Ovary (tissue), 9 donors: ENCODE measurements around the gene RSRC1. TPM values are rescaled to one million over a fixed set of nuclear protein-coding genes. Genes with fewer than 3 reads are reported as not detected.

Source experiments
- DNase-seq, 5 donors: peaks; one replicate each; pipeline ENCODE4 v3.0.0-alpha.2; 2019 to 2020
- H3K27ac ChIP-seq, 2 donors: fragments of 200-600 bp; one replicate each; pipeline versions ENCODE4 v1.5.1 to v1.8.0; 2019 to 2022
- H3K27me3 ChIP-seq: fragments of 200-600 bp; one replicate; pipeline ENCODE4 v1.8.0; 2022
- H3K36me3 ChIP-seq: fragments of 200-600 bp; sonication (generic); one replicate; pipeline ENCODE4 v1.5.1; 2019
- H3K4me1 ChIP-seq: one replicate; pipeline ENCODE4 v1.8.1; 2013; ENCODE audit warnings: mild to moderate bottlenecking, moderate library complexity; ENCODE audit not compliant: insufficient read depth
- H3K4me3 ChIP-seq: fragments of 200-600 bp; sonication (generic); one replicate; pipeline ENCODE4 v1.5.1; 2017
- H3K9me3 ChIP-seq, 2 donors: fragments of 200-600 bp in 1 of 2; sonication (generic) in 1 of 2; one replicate each; pipeline versions ENCODE4 v1.5.1 to v1.8.1; 2013 to 2019; ENCODE audit warnings: mild to moderate bottlenecking in 1 of 2, moderate library complexity in 1 of 2
- CTCF ChIP-seq, 3 donors: fragments of 450-650 bp in 2 of 3; fragments of 200-600 bp in 1 of 3; IDR thresholded peaks; one replicate each; pipeline versions ENCODE4 v1.5.1 to v1.8.0; 2016 to 2022; ENCODE audit warnings: antibody characterized with exemption in 3 of 3, mild to moderate bottlenecking in 1 of 3
- EP300 ChIP-seq: sonication (generic); formaldehyde crosslinking; IDR thresholded peaks from one replicate; pipeline ENCODE4 v1.6.1; 2017; ENCODE audit warnings: antibody characterized with exemption
- POLR2A ChIP-seq: fragments of 450-650 bp; IDR thresholded peaks from one replicate; pipeline ENCODE4 v1.6.1; 2017; ENCODE audit warnings: antibody characterized with exemption, mild to moderate bottlenecking, moderate library complexity
- WGBS, 3 donors: extraction: QIAGEN DNeasy Blood & Tissue Kit in 1 of 3; methylation state at CpG; one replicate each; pipeline versions ENCODE4 v1.1.5 to v1.1.7; 2013 to 2017; 5-methylcytosine and 5-hydroxymethylcytosine counted together
- intact Hi-C, 4 donors: fragments of 100-400 bp; cut with DNase I; formaldehyde crosslinking; loops; one replicate each; pipeline versions ENCODE4 v1.11.0 to v1.15.1; 2022 to 2023
- polyA plus RNA-seq, 2 donors: library from polyadenylated mRNA; stranded (reverse); fragments of 200-250 nt in 1 of 2; fragments of 350-450 nt in 1 of 2; fragmentation: Illumina TruSeq in 1 of 2; extraction: RNeasy Lipid Tissue Mini Kit (QIAGEN cat#74804) in 1 of 2; gene quantifications; one replicate each; pipeline ENCODE4 v1.2.3, GENCODE V29; 2013 to 2014
- total RNA-seq, 7 donors: library from RNA; depleted of rRNA in 2 of 7; stranded (reverse); fragments of >200 nt in 2 of 7; fragmentation: NEBNext Ultra II Directional in 3 of 7; extraction: Animal tissue kit (Norgen Biotek cat#: 25700) in 3 of 7; gene quantifications; one replicate each; pipeline versions ENCODE4 v1.1.0 to v1.2.4, GENCODE V29; 2016 to 2023
- donor health status: DM: no; HTN: no; CAD: no; lungs with moderate emphysema.
- donor health status: DM: no; HTN: no; CAD: no.
- donor health status: Bipolar disorder and iron deficiency.
- donor health status: DM: yes; HTN: yes; CAD: no.
- donor health status: DM: no; HTN: no; CAD: no.
- donor health status: DM: yes; HTN: yes; CAD: no.

Gene RSRC1
- total and polyA plus RNA-seq, 9 donors, result 13.4 to 45.1 (median 31.8) TPM

GRCh38 chr3:158354713-158355112, 244.8 kb downstream of the RSRC1 start:
- intact Hi-C loops, result no loop called here
- Histone ChIP-seq H3K4me3 (no peak overlapping the region), H3K36me3 (no peaks in the 10 kb centered on the region), H3K9me3 (no peaks in the 10 kb centered on the region), H3K4me1 (no peaks in the 10 kb centered on the region), H3K27ac (no peak overlapping the region), H3K27me3 (no peaks in the 10 kb centered on the region)
- 96 to 98% (median 97%) methylated on average over 2 of the region's 2 CpGs for WGBS, 3 donors
- no peak for TF ChIP-seq EP300
- no peak for TF ChIP-seq CTCF (IDR thresholded peaks at IDR 0.05)
- TF ChIP-seq POLR2A, result no peak
- no peak for DNase-seq

GRCh38 chr3:158355623-158356588, 246.0 kb downstream of the RSRC1 start:
- intact Hi-C loops, result no loop called here
- Histone ChIP-seq H3K36me3 (no peaks in the 10 kb centered on the region), H3K27ac (no peak overlapping the region), H3K4me3 (no peak overlapping the region), H3K9me3 (no peaks in the 10 kb centered on the region), H3K27me3 (no peaks in the 10 kb centered on the region), H3K4me1 (no peaks in the 10 kb centered on the region)
- no peak for DNase-seq
- WGBS, 3 donors, result 95% methylated on average over 4 of the region's 4 CpGs
- no peak for TF ChIP-seq EP300

- no peak overlapping the region for H3K27ac ChIP-seq
- H3K27me3 ChIP-seq, result no peaks in the 10 kb centered on the region
- no peaks in the 10 kb centered on the region for H3K4me1 ChIP-seq
- intact Hi-C loops, result no loop called here
- H3K36me3 ChIP-seq, result no peaks in the 10 kb centered on the region
- TF ChIP-seq CTCF (IDR thresholded peaks at IDR 0.05) (no peak), EP300 (no peak), POLR2A (no peak)
- 81 to 86% (median 82%) methylated on average over 6 of the region's 6 CpGs for WGBS, 3 donors
- H3K9me3 ChIP-seq, result no peaks in the 10 kb centered on the region
- H3K4me3 ChIP-seq, result no peak overlapping the region
- no peak for DNase-seq
These were observed 249.4 kb downstream of the RSRC1 start for GRCh38 chr3:158359339-158359738.

GRCh38 chr3:158360756-158361448, 251.0 kb downstream of the RSRC1 start:
- 88 to 97% (median 89%) methylated on average over 9 to 11 of the region's 11 CpGs for WGBS, 3 donors
- Histone ChIP-seq H3K36me3 (no peaks in the 10 kb centered on the region), H3K4me3 (no peak overlapping the region), H3K9me3 (no peaks in the 10 kb centered on the region), H3K4me1 (no peaks in the 10 kb centered on the region), H3K27ac (no peak overlapping the region), H3K27me3 (no peaks in the 10 kb centered on the region)
- TF ChIP-seq EP300 (no peak), CTCF (IDR thresholded peaks at IDR 0.05) (no peak), POLR2A (no peak)
- intact Hi-C loops, result no loop called here
- DNase-seq, result no peak

- no peaks in the 10 kb centered on the region for H3K9me3 ChIP-seq
- intact Hi-C loops, result no loop called here
- WGBS, 3 donors, result 81 to 88% (median 87%) methylated on average over 2 of the region's 2 CpGs
- DNase-seq, result no peak
- H3K36me3 ChIP-seq, result no peaks in the 10 kb centered on the region
- H3K4me1 ChIP-seq, result no peaks in the 10 kb centered on the region
- H3K27me3 ChIP-seq, result no peaks in the 10 kb centered on the region
- no peak overlapping the region for H3K4me3 ChIP-seq
- TF ChIP-seq POLR2A (no peak), EP300 (no peak), CTCF (IDR thresholded peaks at IDR 0.05) (no peak)
- H3K27ac ChIP-seq, result no peak overlapping the region
These were observed 258.4 kb downstream of the RSRC1 start for GRCh38 chr3:158368271-158368670.
